GM12873 (cell line): Measurements from ENCODE around the gene SUGCT.

Experiments
- TF ChIP-seq, protein P1 (sequence below): IDR thresholded peaks from 2 replicates; pipeline ENCODE4 v1.5.1; 2012; ENCODE audit warnings: low read depth, mild to moderate bottlenecking, moderate library complexity, low read length, control low read depth; ENCODE audit not compliant: insufficient read depth; ENCODE audit errors: missing control alignments

Gene SUGCT

GRCh38 chr7:40527723-40528122 lies 392.9 kb downstream of the SUGCT start:
- TF ChIP-seq, protein P1, sequence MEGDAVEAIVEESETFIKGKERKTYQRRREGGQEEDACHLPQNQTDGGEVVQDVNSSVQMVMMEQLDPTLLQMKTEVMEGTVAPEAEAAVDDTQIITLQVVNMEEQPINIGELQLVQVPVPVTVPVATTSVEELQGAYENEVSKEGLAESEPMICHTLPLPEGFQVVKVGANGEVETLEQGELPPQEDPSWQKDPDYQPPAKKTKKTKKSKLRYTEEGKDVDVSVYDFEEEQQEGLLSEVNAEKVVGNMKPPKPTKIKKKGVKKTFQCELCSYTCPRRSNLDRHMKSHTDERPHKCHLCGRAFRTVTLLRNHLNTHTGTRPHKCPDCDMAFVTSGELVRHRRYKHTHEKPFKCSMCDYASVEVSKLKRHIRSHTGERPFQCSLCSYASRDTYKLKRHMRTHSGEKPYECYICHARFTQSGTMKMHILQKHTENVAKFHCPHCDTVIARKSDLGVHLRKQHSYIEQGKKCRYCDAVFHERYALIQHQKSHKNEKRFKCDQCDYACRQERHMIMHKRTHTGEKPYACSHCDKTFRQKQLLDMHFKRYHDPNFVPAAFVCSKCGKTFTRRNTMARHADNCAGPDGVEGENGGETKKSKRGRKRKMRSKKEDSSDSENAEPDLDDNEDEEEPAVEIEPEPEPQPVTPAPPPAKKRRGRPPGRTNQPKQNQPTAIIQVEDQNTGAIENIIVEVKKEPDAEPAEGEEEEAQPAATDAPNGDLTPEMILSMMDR = no peak

DNA sequence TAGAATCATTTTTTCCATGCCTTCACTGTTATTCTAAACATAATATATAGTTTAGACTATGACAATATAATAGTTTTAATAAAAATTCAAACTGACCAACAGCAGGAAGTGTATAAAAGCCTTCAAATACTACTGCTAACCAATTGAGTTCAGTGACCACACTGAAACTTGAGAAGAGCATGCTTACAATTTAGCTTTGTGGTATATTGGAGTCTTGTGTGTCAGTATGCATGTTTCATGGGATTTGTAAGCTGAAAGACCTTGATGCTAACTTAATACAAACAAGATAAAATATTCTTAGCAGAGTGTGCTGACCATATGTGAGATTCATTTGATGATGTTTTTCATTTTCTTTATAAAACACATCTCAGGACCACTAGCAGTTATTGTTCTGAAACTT lies 395.5 kb downstream of the SUGCT start:
- TF ChIP-seq, protein P1 = no peak

DNA sequence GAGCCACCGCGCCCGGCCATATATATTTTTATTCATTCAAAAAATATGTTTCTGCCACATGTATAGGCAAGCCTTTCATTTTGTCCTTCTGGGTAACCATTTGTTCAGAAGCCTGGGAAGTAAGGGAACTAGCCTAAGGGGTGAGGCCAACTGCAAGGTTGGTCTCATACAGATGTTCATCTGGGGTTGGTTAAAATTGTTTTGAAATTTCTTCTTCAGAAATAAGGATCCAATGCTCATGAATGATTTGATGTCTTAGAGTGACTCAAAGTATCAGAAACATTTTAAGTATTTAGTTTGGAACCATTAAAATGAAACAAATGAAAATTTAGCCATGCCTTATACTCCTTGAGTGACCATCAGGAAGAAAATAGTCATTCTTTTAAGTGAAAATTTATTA lies 397.2 kb downstream of the SUGCT start:
- TF ChIP-seq, protein P1 = no peak

GRCh38 chr7:40535678-40536077 lies 400.9 kb downstream of the SUGCT start:
- TF ChIP-seq, protein P1 = no peak

DNA sequence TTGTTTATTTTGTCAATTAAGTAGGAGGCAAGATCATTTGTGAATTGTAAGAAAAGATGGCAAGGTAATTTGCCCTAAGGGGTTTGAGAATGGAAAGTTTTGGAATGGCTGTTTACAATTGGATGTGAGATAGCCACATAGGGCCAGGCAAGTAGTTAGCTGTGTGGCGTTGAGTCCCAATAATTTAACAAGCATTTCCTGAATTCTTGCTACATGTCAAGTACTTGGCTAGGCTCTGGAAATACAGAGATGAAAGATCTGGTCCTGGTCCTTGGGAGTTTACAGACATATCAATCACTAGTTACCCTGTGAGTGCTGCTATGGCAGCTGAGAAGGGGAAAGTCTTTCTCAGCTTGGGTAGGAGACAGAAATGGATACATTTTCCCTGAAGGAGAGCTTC lies 401.6 kb downstream of the SUGCT start:
- TF ChIP-seq, protein P1 = no peak

DNA sequence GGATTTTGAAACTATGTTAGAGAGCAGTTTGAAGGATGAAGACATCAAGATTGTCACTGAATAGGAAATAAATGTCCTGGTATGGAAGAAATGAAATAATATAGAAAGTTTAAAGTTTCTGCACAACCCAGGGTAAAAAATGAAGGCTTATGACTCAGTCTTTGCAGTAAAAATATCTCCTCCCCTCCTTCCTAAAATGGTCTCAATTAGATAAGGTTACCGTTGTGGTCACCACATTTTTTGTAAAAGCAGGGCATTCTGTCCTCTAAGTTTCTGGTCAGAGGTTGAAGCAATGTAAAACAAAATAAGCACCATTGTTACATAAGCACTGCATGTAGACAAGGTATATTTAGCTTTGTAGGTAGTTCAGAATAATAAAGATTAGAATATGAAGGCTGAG lies 403.5 kb downstream of the SUGCT start:
- TF ChIP-seq, protein P1 = no peak

DNA sequence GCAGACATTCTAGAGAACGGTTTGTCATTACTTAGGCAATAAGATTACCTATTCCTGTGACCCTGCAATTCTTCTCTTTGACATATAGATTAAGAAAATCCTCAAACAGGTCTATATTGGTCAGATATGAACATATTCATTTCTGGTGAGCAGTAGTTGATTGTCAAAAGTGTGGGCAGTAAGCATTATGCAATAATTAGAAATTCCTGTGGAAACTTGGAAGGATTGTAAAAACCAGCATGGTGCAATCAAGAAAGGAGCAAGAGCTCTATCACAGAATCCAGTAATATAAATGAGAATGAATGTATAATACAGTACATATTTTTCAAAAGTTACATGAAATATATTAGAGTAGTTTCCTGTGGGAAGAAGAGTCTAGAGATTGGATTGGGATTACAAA lies 406.5 kb downstream of the SUGCT start:
- TF ChIP-seq, protein P1 = no peak
